ENCODE data around the gene CST3. TPM values are rescaled to one million over a fixed set of nuclear protein-coding genes. Genes with fewer than 3 reads are reported as not detected.

The CST3 gene
- total and polyA plus RNA-seq, 2 of the 8 experiments (the other 6 are each of a cell fraction or from before 2014, with no cell fraction given): 53.2 to 184 TPM

- H3K4me3 ChIP-seq (ENCODE audit: extremely low read depth in 1 of 4, insufficient read depth in 2 of 4, low read depth in 3 of 4, low read length in 4 of 4): no peak overlapping the region
- DNase-seq (ENCODE audit: low read depth in 1 of 2, low spot score in 2 of 2) (no peak), FAIRE-seq (no peak)
- H4K5ac ChIP-seq (ENCODE audit: insufficient read length, low read depth, low read length): no peak overlapping the region
- H3K4ac ChIP-seq (replicated peaks; ENCODE audit: insufficient read length, low read depth, low read length): no peak overlapping the region
- CTCF ChIA-PET (ENCODE audit: partially characterized antibody): interaction anchor here (1.0 to 1.2 kb wide), 2 partner anchors 8 to 19 kb away, joined by 3 read pairs; no protein-coding TSS in a partner anchor
- no peak overlapping the region for H3K4me2 ChIP-seq (ENCODE audit: insufficient read depth in 1 of 2, low read depth in 2 of 2, low read length in 2 of 2)
- H3K79me1 ChIP-seq (ENCODE audit: low read depth, low read length): no peaks in the 10 kb centered on the region; the same call in 1 of the 2 replicates
- WGBS, 2 experiments (ENCODE audit: extremely low coverage in 1 of 2, insufficient coverage in 1 of 2, insufficient read length in 1 of 2, insufficient replicate concordance in 2 of 2, low coverage in 1 of 2, low lambda C conversion rate in 2 of 2, missing lambda C conversion rate in 1 of 2): 83% methylated on average over 4 of the region's 4 CpGs; no CpG with 5 or more reads in 1 of the 2 experiments
- H2BK15ac ChIP-seq (ENCODE audit: low read length): no peak overlapping the region
- H4K20me1 ChIP-seq (replicated peaks in 1 of 2; ENCODE audit: control insufficient read depth in 1 of 2, insufficient read depth in 2 of 2, low read length in 2 of 2): no peaks in the 10 kb centered on the region
- no peak overlapping the region for H3K23ac ChIP-seq (ENCODE audit: insufficient read length)
- H3K56ac ChIP-seq (replicated peaks; ENCODE audit: insufficient read length, low read depth, low read length): no peak overlapping the region
- no peak overlapping the region for H2AFZ ChIP-seq (ENCODE audit: low read length)
- no peak overlapping the region for H4K91ac ChIP-seq (replicated peaks; ENCODE audit: insufficient read length, low read length)
- no peaks in the 10 kb centered on the region for H3K36me3 ChIP-seq (ENCODE audit: control insufficient read depth in 2 of 4, insufficient read depth in 4 of 4, low read length in 3 of 4)
- H3K9ac ChIP-seq (replicated peaks in 1 of 4; ENCODE audit: extremely low read depth in 1 of 4, low read depth in 3 of 4, low read length in 3 of 4): no peak overlapping the region
- no peak overlapping the region for H2BK20ac ChIP-seq (ENCODE audit: low read length)
- peaks cover 0 to 4% (median 1%) of the 10 kb centered on the region in 4 experiments; a peak in 2 of 7 replicates for H3K4me1 ChIP-seq (replicated peaks in 1 of 4; ENCODE audit: control insufficient read depth in 3 of 4, insufficient read depth in 4 of 4, low read length in 3 of 4)
- H2BK12ac ChIP-seq (ENCODE audit: low read depth, low read length): no peak overlapping the region
- H3K27ac ChIP-seq (ENCODE audit: low read depth, low read length): no peak overlapping the region
- H2BK120ac ChIP-seq (replicated peaks; ENCODE audit: low read depth, low read length): no peak overlapping the region
- H3K14ac ChIP-seq (ENCODE audit: insufficient read length): no peak overlapping the region
- H3K9me3 ChIP-seq (ENCODE audit: insufficient read depth in 2 of 2, low read depth in 1 of 2, low read length in 1 of 2): no peaks in the 10 kb centered on the region
- no peak overlapping the region for H2AK5ac ChIP-seq (ENCODE audit: low read depth, low read length)
- POLR2A ChIA-PET (ENCODE audit: partially characterized antibody): no interaction called here
- H3K18ac ChIP-seq (ENCODE audit: extremely low read depth, low read length): no peak overlapping the region
- H3K23me2 ChIP-seq (ENCODE audit: low read depth, low read length): peaks cover 2% of the 10 kb centered on the region; the same call in 1 of the 2 replicates
- no peak overlapping the region for H4K8ac ChIP-seq (ENCODE audit: extremely low read depth, insufficient read depth, low read length)
- TF ChIP-seq SIX5 (IDR thresholded peaks at IDR 0.05; ENCODE audit: low read depth, low read length): no peak
- no peak for TF ChIP-seq CTBP2 (IDR thresholded peaks at IDR 0.05; ENCODE audit: borderline replicate concordance, insufficient read depth, insufficient read length, low read length)
- H2BK5ac ChIP-seq (ENCODE audit: low read depth, low read length): no peak overlapping the region
- H3K27me3 ChIP-seq (replicated peaks in 1 of 4; ENCODE audit: control insufficient read depth in 3 of 4, extremely low read depth in 1 of 4, insufficient read depth in 3 of 4, low read length in 3 of 4): no peaks in the 10 kb centered on the region
- H3K79me2 ChIP-seq (ENCODE audit: control insufficient read depth in 1 of 2, insufficient read depth in 2 of 2, low read length in 2 of 2): no peaks in the 10 kb centered on the region
Measured at GRCh38 chr20:23626040-23626620, 11.6 kb downstream of the CST3 start.

All from H1 (cell line).